Chondrocyte (in vitro differentiated cells): ENCODE measurements around the gene KRT23. TPM values are rescaled to one million over a fixed set of nuclear protein-coding genes. Genes with fewer than 3 reads are reported as not detected.

Experiments
- DNase-seq: peaks from one replicate; pipeline ENCODE4 v3.0.0; 2021; ENCODE audit warnings: mixed read lengths, low spot score
- H3K27ac Mint-ChIP-seq: one replicate; pipeline ENCODE4 v1.8.0; 2021; ENCODE audit warnings: mild to moderate bottlenecking, moderate library complexity, mixed read lengths; ENCODE audit not compliant: unreplicated experiment
- H3K27me3 Mint-ChIP-seq: 2 replicates; pipeline ENCODE4 v1.8.0; 2021; ENCODE audit warnings: low read depth, mixed read lengths
- H3K36me3 Mint-ChIP-seq: 2 replicates; pipeline ENCODE4 v1.8.0; 2021; ENCODE audit warnings: low read depth, mixed read lengths
- H3K4me1 Mint-ChIP-seq: 2 replicates; pipeline ENCODE4 v1.8.0; 2021; ENCODE audit warnings: low read depth, mild to moderate bottlenecking, mixed read lengths
- H3K4me3 Mint-ChIP-seq: one replicate; pipeline ENCODE4 v1.8.0; 2021; ENCODE audit warnings: mild to moderate bottlenecking, moderate library complexity, mixed read lengths; ENCODE audit not compliant: unreplicated experiment
- H3K9me3 Mint-ChIP-seq: 2 replicates; pipeline ENCODE4 v1.8.0; 2021; ENCODE audit warnings: low read depth, mixed read lengths
- CTCF ChIP-seq: fragments of 200-600 bp; sonication (generic); IDR thresholded peaks from 2 replicates; pipeline ENCODE4 v1.5.0; 2021; ENCODE audit warnings: antibody characterized with exemption, mild to moderate bottlenecking, moderate library complexity
- total RNA-seq: library from RNA; stranded (reverse); gene quantifications from 3 replicates; pipeline ENCODE4 v1.2.1, GENCODE V29; 2021

Gene KRT23
- total RNA-seq, 1 donor from 2014 or later: not detected

- no peak overlapping the region for H3K27ac Mint-ChIP-seq
- DNase-seq: no peak
- H3K27me3 Mint-ChIP-seq: peaks cover 4% of the 10 kb centered on the region
- TF ChIP-seq CTCF: no peak
- H3K9me3 Mint-ChIP-seq: no peaks in the 10 kb centered on the region
- H3K36me3 Mint-ChIP-seq: no peaks in the 10 kb centered on the region
- H3K4me3 Mint-ChIP-seq: no peak overlapping the region
- no peaks in the 10 kb centered on the region for H3K4me1 Mint-ChIP-seq
Measured at GRCh38 chr17:40944531-40944930, 7.1 kb upstream of the KRT23 start.

GRCh38 chr17:40942553-40942952 is 5.1 kb upstream of the KRT23 start:
- Mint-ChIP-seq H3K27ac (no peak overlapping the region), H3K9me3 (no peaks in the 10 kb centered on the region), H3K4me1 (peaks cover 2% of the 10 kb centered on the region), H3K27me3 (no peaks in the 10 kb centered on the region), H3K36me3 (no peaks in the 10 kb centered on the region), H3K4me3 (no peak overlapping the region)
- TF ChIP-seq CTCF: no peak
- no peak for DNase-seq

- no peak overlapping the region for H3K4me3 Mint-ChIP-seq
- H3K27ac Mint-ChIP-seq: no peak overlapping the region
- DNase-seq: no peak
- H3K4me1 Mint-ChIP-seq: peaks cover 5% of the 10 kb centered on the region
- H3K27me3 Mint-ChIP-seq: no peaks in the 10 kb centered on the region
- TF ChIP-seq CTCF: no peak
- H3K9me3 Mint-ChIP-seq: no peaks in the 10 kb centered on the region
- no peaks in the 10 kb centered on the region for H3K36me3 Mint-ChIP-seq
Measured at GRCh38 chr17:40940266-40940665, 2.8 kb upstream of the KRT23 start.

GRCh38 chr17:40938981-40939380 is 1.5 kb upstream of the KRT23 start:
- H3K27ac Mint-ChIP-seq: no peak overlapping the region

GRCh38 chr17:40936976-40937375 is 470 bp downstream of the KRT23 start:
- Mint-ChIP-seq H3K36me3 (no peaks in the 10 kb centered on the region), H3K4me1 (peaks cover 5% of the 10 kb centered on the region), H3K4me3 (no peak overlapping the region), H3K27ac (no peak overlapping the region), H3K9me3 (no peaks in the 10 kb centered on the region), H3K27me3 (no peaks in the 10 kb centered on the region)
- DNase-seq: no peak
- no peak for TF ChIP-seq CTCF

More at GRCh38 chr17:40938981-40939380, 1.5 kb upstream of the KRT23 start:
- Mint-ChIP-seq H3K9me3 (no peaks in the 10 kb centered on the region), H3K36me3 (no peaks in the 10 kb centered on the region), H3K4me1 (peaks cover 5% of the 10 kb centered on the region), H3K27me3 (no peaks in the 10 kb centered on the region), H3K4me3 (no peak overlapping the region)
- DNase-seq: no peak
- no peak for TF ChIP-seq CTCF
